AG09309 (cell line): ENCODE measurements around the gene MARCO.
A peak's percentile ranks its signal among the peaks of the same experiment; 100 is the strongest.
"Not testable (repeated sequence)": the region's sequence is repeated elsewhere in the genome, so short reads cannot be mapped to it uniquely, and the experiment has no call there.

ENCODE experiments used
- DNase-seq: peaks from one replicate; pipeline ENCODE4 v3.0.0-alpha.2; 2010; ENCODE audit warnings: low read depth
- H3K4me3 ChIP-seq: 2 replicates; pipeline ENCODE4 v1.5.1; 2011; ENCODE audit warnings: mild to moderate bottlenecking, low read depth, low read length, moderate library complexity; ENCODE audit not compliant: control insufficient read depth
- TF ChIP-seq, protein P1 (sequence below): IDR thresholded peaks from 2 replicates; pipeline ENCODE4 v1.5.1; 2011; ENCODE audit warnings: mild to moderate bottlenecking, low read depth, low read length, inconsistent platforms; ENCODE audit not compliant: insufficient read depth, control insufficient read depth; ENCODE audit errors: missing control alignments

MARCO gene

DNA sequence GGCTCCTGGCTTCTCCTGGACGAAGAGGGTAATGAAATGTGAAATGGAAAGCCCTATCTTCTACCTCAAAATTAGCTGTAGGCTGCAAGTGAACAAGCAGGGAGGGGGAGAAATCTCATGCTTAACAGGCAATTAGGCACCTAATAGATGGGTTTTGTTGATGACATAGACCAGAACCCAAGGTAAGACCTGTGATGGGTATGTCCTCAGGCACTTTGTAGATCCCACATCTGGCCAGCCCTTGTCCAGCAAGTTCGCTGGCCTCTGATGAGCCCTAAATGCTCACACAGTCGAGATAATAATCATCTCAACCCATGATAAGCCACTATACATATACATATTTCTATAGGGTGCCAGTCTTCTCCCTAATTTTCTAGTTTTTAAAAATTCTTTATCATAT lies 82.6 kb downstream of the MARCO start:
- no peak for DNase-seq
- TF ChIP-seq, protein P1, sequence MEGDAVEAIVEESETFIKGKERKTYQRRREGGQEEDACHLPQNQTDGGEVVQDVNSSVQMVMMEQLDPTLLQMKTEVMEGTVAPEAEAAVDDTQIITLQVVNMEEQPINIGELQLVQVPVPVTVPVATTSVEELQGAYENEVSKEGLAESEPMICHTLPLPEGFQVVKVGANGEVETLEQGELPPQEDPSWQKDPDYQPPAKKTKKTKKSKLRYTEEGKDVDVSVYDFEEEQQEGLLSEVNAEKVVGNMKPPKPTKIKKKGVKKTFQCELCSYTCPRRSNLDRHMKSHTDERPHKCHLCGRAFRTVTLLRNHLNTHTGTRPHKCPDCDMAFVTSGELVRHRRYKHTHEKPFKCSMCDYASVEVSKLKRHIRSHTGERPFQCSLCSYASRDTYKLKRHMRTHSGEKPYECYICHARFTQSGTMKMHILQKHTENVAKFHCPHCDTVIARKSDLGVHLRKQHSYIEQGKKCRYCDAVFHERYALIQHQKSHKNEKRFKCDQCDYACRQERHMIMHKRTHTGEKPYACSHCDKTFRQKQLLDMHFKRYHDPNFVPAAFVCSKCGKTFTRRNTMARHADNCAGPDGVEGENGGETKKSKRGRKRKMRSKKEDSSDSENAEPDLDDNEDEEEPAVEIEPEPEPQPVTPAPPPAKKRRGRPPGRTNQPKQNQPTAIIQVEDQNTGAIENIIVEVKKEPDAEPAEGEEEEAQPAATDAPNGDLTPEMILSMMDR, result no peak
- H3K4me3 ChIP-seq, result no peak overlapping the region

DNA sequence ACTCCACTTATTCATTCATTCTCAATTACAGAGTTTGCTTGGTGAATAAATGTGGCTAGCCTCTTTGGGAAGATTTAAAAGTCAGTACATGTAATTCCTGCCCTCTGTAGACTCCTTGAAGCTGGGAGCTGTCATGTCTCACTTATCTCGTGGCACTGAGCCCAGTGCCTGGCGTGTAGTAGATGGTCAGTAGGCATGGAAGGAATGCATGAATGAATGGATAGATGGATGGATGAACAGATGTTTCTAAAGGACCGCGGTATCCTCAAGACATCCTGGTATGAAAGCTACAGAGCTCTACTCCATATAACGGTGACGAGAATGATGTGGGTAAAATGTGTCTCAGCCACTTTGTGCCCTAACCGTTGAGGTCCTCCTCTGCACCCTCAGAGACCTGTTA lies 83.0 kb downstream of the MARCO start:
- DNase-seq, result no peak
- TF ChIP-seq, protein P1, result no peak
- H3K4me3 ChIP-seq, result no peak overlapping the region

GRCh38 chr2:119025762-119026351 lies 83.9 kb downstream of the MARCO start:
- TF ChIP-seq, protein P1, result no peak
- no peak overlapping the region for H3K4me3 ChIP-seq
- no peak for DNase-seq

GRCh38 chr2:119026890-119027289 lies 84.9 kb downstream of the MARCO start:
- DNase-seq, result no peak
- H3K4me3 ChIP-seq, result no peak overlapping the region
- TF ChIP-seq, protein P1, result no peak

GRCh38 chr2:119028327-119029174 lies 86.6 kb downstream of the MARCO start:
- TF ChIP-seq, protein P1, result peak; percentile 70
- H3K4me3 ChIP-seq, result no peak overlapping the region
- DNase-seq, result peak; percentile 5

DNA sequence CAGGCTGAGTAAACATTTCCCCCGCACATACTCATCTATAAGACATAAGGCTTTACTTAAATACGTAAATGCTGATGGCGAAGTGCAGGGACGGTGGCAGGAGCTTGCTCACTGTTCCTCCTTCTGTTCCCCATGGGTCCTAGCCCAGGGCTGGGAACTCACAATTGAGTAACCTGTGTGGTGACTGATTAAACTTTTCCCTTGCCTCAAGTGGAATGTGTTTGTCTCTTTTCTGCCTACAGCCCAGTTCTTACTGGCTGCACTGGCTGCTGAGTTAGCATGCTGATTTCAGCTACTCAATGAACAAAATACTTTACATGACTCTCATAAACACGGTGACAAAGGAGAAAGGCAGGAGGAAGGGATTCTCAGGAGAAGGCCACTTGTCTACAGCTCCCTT lies 87.3 kb downstream of the MARCO start:
- TF ChIP-seq, protein P1, result no peak
- DNase-seq, result no peak
- H3K4me3 ChIP-seq, result no peak overlapping the region

GRCh38 chr2:119037922-119038321 lies 95.9 kb downstream of the MARCO start:
- H3K4me3 ChIP-seq, DNase-seq: not testable (repeated sequence)
